Neural crest cell (in vitro differentiated cells): ENCODE data around the gene EEIG2. TPM values are rescaled to one million over a fixed set of nuclear protein-coding genes. Genes with fewer than 3 reads are reported as not detected.

Experiments used
- DNase-seq: peaks from one replicate; pipeline ENCODE4 v3.0.0; 2021; ENCODE audit warnings: low read depth, mixed read lengths, low spot score
- H3K27ac Mint-ChIP-seq: one replicate; pipeline ENCODE4 v1.8.0; 2021; ENCODE audit warnings: mild to moderate bottlenecking, mixed read lengths; ENCODE audit not compliant: unreplicated experiment
- H3K27me3 Mint-ChIP-seq: 2 replicates; pipeline ENCODE4 v1.8.0; 2021; ENCODE audit warnings: low read depth, mild to moderate bottlenecking, mixed read lengths
- H3K36me3 Mint-ChIP-seq: 2 replicates; pipeline ENCODE4 v1.8.0; 2021; ENCODE audit warnings: low read depth, mild to moderate bottlenecking, mixed read lengths
- H3K4me1 Mint-ChIP-seq: 2 replicates; pipeline ENCODE4 v1.8.0; 2021; ENCODE audit warnings: mixed read lengths
- H3K4me3 Mint-ChIP-seq: one replicate; pipeline ENCODE4 v1.8.0; 2021; ENCODE audit warnings: mild to moderate bottlenecking, mixed read lengths
- H3K9me3 Mint-ChIP-seq: 2 replicates; pipeline ENCODE4 v1.8.0; 2021; ENCODE audit warnings: mixed read lengths
- total RNA-seq: library from RNA; stranded (reverse); gene quantifications from 2 replicates; pipeline ENCODE4 v1.2.1, GENCODE V29; 2021
- TF ChIP-seq, protein P1 (sequence below): fragments of 200-600 bp; sonication (generic); conservative IDR thresholded peaks from 2 replicates; pipeline ENCODE4 v1.5.0; 2021; ENCODE audit warnings: antibody characterized with exemption, mild to moderate bottlenecking

Gene EEIG2
- total RNA-seq, 1 donor from 2014 or later = 16.1 TPM

DNA sequence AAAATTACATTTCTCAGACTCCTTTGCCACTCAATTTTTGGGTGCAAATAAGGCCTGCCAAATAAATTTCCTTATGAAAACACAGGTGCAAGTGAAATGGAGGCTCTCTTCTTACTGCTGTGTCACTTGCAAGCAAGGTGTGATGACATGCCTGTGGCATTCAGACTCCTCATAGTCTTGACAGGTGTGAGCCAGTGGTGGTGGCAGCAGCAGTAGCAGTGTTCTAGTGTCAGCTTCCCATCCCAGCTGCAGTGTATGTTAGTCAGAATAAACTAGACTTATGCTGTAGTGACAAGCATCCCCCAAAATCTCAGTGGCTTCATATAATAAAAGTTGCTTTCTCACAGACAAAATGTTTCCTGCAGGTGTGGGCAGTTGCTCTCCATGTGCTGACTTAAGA is 3.8 kb upstream of the EEIG2 start:
- Mint-ChIP-seq H3K9me3 (no peaks in the 10 kb centered on the region), H3K4me3 (no peak overlapping the region), H3K27me3 (no peaks in the 10 kb centered on the region), H3K36me3 (no peaks in the 10 kb centered on the region), H3K27ac (no peak overlapping the region), H3K4me1 (peaks cover 6% of the 10 kb centered on the region)
- TF ChIP-seq, protein P1, sequence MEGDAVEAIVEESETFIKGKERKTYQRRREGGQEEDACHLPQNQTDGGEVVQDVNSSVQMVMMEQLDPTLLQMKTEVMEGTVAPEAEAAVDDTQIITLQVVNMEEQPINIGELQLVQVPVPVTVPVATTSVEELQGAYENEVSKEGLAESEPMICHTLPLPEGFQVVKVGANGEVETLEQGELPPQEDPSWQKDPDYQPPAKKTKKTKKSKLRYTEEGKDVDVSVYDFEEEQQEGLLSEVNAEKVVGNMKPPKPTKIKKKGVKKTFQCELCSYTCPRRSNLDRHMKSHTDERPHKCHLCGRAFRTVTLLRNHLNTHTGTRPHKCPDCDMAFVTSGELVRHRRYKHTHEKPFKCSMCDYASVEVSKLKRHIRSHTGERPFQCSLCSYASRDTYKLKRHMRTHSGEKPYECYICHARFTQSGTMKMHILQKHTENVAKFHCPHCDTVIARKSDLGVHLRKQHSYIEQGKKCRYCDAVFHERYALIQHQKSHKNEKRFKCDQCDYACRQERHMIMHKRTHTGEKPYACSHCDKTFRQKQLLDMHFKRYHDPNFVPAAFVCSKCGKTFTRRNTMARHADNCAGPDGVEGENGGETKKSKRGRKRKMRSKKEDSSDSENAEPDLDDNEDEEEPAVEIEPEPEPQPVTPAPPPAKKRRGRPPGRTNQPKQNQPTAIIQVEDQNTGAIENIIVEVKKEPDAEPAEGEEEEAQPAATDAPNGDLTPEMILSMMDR = no peak
- no peak for DNase-seq

DNA sequence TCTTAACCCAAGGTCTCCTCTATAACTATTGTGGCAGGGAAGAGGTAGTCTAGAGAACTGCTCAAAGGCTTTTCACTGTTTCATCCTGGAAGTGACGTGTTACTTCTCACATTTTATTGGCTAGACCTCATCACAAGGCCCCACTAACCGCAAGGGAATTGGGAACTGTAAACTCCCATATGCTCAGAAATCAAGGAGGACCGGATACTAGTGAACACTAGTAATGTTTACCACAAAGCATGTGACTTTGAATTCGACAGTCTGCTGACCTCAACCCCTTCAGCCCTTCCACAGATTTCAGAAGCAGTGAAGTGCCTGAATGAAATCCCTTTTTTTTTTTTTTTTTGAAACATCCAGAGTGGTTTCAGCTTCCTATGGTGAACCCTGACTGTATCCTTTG is 3.4 kb upstream of the EEIG2 start:
- no peak for DNase-seq
- Mint-ChIP-seq H3K36me3 (no peaks in the 10 kb centered on the region), H3K4me3 (no peak overlapping the region), H3K9me3 (no peaks in the 10 kb centered on the region), H3K27ac (no peak overlapping the region), H3K4me1 (peaks cover 8% of the 10 kb centered on the region), H3K27me3 (no peaks in the 10 kb centered on the region)
- TF ChIP-seq, protein P1 = no peak

DNA sequence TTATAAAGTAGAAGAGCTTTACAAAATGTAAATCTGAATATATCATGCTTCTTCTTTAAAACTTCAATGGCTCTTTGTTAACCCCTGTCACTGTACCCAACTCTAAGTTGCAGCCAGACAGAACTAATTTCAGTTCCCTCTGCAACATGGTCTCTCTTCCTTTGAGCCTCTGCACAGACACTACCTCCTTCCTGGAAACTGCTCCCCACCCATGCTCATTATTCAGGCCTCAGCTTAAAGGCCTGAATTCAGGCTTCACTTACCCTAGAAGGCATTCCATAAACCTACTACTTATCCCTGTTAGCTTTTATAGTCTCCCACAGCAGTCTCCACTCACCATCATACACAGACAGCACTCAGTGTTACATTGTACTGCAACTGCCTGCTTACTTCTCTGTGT is 2.6 kb upstream of the EEIG2 start:
- Mint-ChIP-seq H3K27me3 (no peaks in the 10 kb centered on the region), H3K9me3 (no peaks in the 10 kb centered on the region), H3K4me3 (no peak overlapping the region), H3K36me3 (no peaks in the 10 kb centered on the region), H3K27ac (no peak overlapping the region), H3K4me1 (peaks cover 14% of the 10 kb centered on the region)
- TF ChIP-seq, protein P1 = no peak
- no peak for DNase-seq

DNA sequence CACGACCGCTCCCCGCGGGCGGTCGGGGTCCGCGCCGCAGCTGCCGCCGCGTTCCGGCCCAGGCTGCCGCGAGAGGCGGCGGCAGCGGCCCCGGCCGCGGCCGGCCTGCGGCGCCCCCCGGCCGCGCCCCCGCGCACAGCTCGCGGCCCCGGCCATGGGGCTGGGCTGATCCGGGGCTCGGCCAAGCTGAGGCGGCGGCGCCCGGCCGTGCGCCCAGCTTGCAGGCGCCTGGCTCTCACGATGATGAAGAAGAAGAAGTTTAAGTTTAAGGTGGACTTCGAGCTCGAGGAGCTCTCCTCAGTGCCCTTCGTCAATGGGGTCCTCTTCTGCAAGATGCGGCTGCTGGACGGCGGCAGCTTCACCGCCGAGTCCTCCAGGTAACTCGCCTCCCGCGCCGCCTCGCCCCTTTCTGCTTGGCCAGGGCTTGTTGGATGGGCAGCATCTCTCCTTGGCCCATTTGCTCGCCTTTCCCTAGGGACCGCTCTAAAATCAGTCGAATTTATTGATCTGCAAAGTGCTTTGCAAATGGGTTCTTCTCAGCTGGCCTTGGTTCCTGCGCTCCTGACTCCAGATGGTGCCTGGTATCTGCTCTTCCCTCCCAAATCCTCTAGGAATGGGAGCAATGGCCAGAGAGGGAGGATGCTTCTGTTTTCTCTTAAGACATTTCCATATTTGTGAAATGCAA is 431 bp downstream of the EEIG2 start:
- peaks cover 17% of the 10 kb centered on the region for H3K4me1 Mint-ChIP-seq
- DNase-seq = peak; percentile 18
- H3K9me3 Mint-ChIP-seq = no peaks in the 10 kb centered on the region
- H3K27ac Mint-ChIP-seq = peak overlapping the region; percentile 45
- no peaks in the 10 kb centered on the region for H3K36me3 Mint-ChIP-seq
- H3K4me3 Mint-ChIP-seq = peak overlapping the region; percentile 98
- H3K27me3 Mint-ChIP-seq = no peaks in the 10 kb centered on the region
- TF ChIP-seq, protein P1 = no peak

DNA sequence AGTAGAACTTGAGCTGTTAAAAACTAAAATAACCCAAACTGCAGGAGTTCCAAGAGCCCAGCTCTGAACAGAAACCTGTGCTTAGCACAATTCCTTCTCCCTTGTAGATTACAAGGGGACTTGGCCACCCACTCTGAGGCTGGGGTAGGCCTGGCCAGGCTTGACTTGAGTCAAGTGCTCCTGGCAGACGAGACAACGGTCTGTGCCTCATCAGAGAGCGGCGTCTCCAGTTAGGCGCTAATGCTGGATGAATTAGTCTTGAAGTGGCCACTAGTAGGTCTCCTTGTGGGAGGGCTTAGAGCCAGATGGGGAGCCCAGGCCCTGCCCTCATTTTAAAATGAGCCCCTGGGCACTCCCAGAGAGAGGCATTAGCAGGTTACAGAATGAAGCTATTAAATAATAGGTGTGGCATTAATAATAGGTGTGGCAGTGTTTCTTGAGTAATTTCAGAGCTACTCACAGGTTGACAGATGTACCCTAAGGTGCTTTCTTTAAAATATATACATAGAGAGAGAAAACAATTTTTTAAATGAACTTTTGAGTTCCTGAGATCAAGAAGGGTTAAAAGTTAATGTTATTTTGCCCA is 1.1 kb downstream of the EEIG2 start:
- Mint-ChIP-seq H3K4me3 (peak overlapping the region; percentile 98), H3K4me1 (peaks cover 17% of the 10 kb centered on the region), H3K27me3 (no peaks in the 10 kb centered on the region), H3K27ac (peak overlapping the region; percentile 45), H3K9me3 (no peaks in the 10 kb centered on the region), H3K36me3 (no peaks in the 10 kb centered on the region)
- TF ChIP-seq, protein P1 = no peak
- peak; percentile 32 for DNase-seq
